ENCODE data around the gene GPNMB.

GRCh38 chr7:23292623-23293022 is 46.0 kb downstream of the GPNMB start:
- TF ChIP-seq POLR2AphosphoS5 (IDR thresholded peaks at IDR 0.05) (no peak), EP300 (IDR thresholded peaks at IDR 0.05) (no peak), POLR2A (IDR thresholded peaks at IDR 0.05) (no peak)
- TF ChIP-seq, protein P1, sequence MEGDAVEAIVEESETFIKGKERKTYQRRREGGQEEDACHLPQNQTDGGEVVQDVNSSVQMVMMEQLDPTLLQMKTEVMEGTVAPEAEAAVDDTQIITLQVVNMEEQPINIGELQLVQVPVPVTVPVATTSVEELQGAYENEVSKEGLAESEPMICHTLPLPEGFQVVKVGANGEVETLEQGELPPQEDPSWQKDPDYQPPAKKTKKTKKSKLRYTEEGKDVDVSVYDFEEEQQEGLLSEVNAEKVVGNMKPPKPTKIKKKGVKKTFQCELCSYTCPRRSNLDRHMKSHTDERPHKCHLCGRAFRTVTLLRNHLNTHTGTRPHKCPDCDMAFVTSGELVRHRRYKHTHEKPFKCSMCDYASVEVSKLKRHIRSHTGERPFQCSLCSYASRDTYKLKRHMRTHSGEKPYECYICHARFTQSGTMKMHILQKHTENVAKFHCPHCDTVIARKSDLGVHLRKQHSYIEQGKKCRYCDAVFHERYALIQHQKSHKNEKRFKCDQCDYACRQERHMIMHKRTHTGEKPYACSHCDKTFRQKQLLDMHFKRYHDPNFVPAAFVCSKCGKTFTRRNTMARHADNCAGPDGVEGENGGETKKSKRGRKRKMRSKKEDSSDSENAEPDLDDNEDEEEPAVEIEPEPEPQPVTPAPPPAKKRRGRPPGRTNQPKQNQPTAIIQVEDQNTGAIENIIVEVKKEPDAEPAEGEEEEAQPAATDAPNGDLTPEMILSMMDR (IDR thresholded peaks at IDR 0.05), result no peak

All from gastroesophageal sphincter (tissue), 3 donors.